SH-SY5Y (cell line): ENCODE data around the gene IFT122.

Experiments
- GATA2 ChIP-seq: IDR thresholded peaks from 2 replicates; pipeline ENCODE4 v1.6.1; 2011; ENCODE audit warnings: mild to moderate bottlenecking, low read depth, low read length
- GATA3 ChIP-seq: IDR thresholded peaks from 2 replicates; pipeline ENCODE4 v1.6.1; 2011; ENCODE audit warnings: low read depth, mild to moderate bottlenecking, low read length, moderate library complexity

- TF ChIP-seq GATA2, result no peak
- TF ChIP-seq GATA3, result no peak
Measured at GRCh38 chr3:129441782-129442181, 1.8 kb downstream of the IFT122 start.
